ENCODE results near the gene HNMT.
A peak's percentile ranks its signal among the peaks of the same experiment; 100 is the strongest.
"Not testable (repeated sequence)": the region's sequence is repeated elsewhere in the genome, so short reads cannot be mapped to it uniquely, and the experiment has no call there.

The HNMT gene

GRCh38 chr2:138016351-138017087 is 52.2 kb downstream of the HNMT start:
- DNase-seq: no peak

DNA sequence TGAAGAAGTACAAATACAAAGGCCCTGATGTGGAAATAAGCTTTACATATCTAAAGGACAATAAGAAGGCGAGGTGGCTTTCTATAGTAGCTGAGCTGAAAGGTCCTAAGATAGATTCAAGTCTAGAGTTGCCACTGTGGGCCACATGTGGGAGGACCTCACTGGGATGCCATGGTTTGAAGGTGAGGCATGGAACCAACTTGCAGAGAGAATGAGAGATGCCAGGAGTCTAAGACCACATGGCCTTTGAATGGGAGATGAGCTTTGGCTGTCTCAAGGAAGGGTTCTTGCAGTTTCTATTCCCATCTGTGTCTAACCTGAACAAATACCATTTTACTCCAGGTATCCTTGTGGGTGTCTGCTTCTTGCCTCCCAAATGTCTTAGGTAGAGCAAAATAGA is 53.6 kb downstream of the HNMT start:
- no peak for DNase-seq

DNA sequence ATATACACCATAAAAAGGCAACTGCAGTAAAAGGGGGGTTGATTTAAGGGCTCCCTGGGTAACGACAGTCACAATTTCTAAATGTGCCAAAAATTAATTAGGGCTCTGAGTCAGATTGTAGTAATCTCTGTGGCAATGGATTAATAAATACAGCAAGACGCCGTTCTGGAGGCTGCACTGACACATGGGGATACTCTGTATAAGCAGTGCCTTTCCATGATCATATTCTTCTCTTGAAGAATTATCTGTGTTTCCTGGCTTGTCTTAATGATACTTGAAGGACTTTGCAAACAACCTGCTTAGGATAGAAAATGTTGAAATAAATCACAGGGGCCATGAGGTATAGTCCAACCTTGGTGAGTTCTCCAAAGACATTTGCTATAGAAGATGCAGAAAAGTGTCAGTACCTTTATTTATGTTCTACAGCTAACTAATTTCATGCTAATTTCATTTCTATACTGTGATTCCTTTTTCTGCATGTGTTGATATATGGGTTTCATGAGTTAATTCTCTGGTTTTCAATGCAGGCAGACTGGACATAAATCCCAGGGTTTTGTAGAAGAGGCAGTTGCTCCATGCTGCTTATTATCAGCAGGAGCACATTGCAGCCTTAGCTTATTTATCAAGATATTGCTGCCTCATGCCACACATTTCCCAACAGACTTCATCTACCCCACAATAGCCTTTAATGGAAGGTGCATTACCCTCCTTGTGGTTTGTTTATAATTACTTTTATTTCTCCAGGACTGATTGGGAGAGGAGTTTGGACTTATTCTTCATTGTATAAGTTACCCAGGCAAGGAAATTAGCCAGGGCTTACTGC is 54.8 kb downstream of the HNMT start:
- no peak for DNase-seq

DNA sequence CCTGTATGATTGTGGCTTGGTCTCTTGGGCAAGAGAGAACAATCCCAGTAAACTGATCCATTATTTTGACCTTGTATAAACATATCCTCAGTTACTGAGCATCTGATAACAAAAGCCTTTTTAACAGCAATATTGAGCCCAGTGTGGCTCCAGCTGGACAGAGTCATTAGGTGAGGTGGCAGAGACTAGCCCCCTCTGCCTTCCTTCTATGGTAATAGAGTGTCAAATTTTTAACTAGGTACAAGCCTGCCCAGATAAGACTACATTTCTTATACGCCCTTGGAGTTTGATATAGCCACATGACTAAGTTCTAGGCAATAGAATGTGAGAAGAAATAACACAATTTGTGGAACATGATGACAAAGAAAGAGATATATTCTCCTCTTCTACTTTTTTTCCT is 56.2 kb downstream of the HNMT start:
- DNase-seq: no peak

DNA sequence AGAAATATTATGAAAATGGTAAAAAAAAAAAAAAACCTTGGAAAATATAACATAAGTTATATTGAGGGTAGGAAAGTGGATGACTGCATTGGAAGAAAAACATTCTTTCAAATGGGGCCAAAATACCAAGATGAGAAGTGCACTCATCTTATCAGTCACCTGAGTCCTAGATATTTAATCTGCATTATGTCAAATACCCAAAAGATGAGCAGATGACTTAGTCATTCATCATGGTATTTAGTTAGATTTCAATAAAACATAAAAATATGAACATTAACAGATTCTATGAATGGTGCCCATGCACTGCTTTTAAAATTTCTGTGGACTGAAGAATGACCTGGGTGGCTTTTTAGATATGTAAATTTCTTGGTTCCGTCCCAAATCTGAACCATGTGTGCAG is 56.9 kb downstream of the HNMT start:
- DNase-seq: no peak

DNA sequence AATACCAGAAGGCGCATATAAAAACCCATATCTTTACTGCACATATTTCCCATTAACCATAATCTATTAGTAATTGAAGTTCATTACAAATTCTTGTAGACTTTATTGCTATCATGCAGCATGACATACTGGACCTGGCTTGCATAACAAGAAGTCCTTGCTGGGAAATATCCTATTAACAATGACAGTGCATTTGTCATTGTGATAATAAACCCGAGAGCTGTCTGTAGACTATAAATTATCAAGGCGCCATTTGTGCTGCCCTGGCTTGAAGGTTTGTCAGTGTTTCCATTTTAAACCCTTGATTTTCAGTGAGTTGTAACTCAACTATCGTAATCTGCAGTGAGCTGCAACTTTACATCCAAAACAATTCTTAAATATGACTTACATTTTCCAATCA is 59.0 kb downstream of the HNMT start:
- no peak for DNase-seq

DNA sequence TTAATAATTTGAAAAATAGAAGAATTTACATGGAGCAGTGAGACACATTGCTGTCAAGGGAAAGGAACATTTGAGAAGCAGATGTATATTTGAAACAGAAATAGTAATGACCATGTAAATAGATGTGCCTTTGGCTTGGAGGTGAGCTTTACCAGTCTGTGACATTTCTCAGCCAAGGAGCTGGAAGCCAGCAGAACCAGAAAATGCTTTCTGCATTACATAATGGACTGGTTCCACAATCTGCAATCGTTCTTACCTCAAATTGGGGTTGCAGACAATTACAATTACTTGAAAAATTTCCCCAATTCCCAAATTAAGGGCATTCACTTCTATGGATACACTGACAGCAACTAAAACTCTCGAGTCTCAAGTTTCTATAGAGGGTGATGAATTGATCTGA is 59.7 kb downstream of the HNMT start:
- DNase-seq: no peak

DNA sequence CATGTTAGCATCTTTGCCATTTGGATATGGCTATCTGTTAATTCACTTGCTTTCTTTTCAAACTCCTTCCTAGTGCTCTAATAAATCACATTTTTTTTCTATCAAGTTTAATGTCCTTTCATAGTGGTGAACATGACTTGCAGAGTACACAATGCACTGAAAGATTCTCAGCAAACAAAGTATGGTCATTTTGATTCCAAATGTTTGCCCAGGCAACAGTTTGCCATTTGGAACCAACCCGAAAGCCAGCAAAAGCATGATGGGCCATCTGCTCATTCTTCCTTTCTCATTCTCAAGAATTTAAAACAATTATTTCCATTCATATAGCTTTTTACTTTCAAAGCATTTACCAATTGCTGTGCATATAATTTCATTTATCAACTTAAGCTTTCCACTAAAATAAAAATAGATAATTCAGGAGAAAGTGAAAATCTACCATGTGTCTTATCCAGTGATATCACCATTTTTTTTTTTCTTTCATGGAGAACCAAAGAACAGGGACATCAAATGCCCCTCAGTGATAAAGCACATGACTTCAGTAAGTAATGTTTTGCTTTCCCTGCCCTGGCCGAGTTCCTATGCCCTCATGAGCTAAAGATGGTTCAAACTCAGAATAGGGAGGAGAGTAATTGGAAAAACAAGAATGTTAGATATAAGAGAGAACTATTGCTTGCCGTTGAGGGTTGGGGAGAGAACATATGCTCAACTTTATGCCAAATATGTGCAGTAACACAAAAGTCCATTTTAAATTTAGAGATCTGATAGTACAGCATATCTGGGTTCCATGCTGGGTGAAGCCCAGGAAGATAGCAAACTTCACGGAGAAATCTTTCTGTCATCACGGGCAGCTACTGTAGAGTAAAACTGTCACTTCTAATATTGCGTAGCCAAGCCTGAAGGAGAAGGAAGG is 62.1 kb downstream of the HNMT start:
- DNase-seq: no peak

DNA sequence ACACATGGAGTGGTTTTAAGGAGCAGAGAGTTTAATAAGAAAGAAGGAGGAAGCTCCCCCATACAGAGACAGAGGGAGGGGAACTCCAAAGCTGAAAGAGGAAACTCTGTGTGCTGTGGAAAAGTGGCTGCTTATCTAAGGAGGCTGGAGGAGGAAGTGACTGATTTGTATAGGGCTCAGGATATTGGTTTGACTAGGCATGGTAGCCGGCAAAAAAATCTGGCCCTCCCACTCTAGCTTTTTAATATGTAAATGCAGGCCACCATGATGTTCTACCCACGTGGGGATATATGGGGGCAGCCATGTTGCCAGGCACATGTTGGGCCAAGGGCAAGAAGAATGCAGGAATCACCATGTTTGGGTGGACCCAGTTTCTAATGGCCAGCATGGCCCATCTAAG is 64.3 kb downstream of the HNMT start:
- DNase-seq: no peak

- DNase-seq: no peak
Observed at GRCh38 chr2:138029276-138029675, 65.0 kb downstream of the HNMT start.

GRCh38 chr2:138030459-138030858 is 66.2 kb downstream of the HNMT start:
- no peak for DNase-seq

- no peak for DNase-seq
Observed at GRCh38 chr2:138032334-138032733, 68.1 kb downstream of the HNMT start.

DNA sequence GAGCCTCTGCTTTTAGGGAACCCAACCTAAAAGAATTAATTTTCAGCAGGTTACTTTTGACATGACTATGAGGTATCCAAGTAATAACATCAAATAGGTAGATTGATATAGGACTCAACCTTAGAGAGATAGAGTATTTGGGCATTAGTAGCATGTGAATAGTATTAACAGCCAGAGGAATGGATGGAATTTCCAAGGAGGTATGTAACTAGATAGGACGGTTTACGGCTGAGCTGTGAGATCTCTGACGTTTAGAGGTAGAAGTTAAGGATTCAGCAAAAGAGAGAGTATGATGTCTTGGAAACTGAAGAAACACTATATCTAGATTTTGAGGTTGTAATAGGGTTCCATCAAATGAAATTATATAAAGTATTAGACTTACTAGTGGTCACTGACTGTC is 70.3 kb downstream of the HNMT start:
- DNase-seq: no peak

- no peak for DNase-seq
Observed at GRCh38 chr2:138035608-138036217, 71.4 kb downstream of the HNMT start.

- no peak for DNase-seq
Observed at GRCh38 chr2:138036522-138036921, 72.2 kb downstream of the HNMT start.

DNA sequence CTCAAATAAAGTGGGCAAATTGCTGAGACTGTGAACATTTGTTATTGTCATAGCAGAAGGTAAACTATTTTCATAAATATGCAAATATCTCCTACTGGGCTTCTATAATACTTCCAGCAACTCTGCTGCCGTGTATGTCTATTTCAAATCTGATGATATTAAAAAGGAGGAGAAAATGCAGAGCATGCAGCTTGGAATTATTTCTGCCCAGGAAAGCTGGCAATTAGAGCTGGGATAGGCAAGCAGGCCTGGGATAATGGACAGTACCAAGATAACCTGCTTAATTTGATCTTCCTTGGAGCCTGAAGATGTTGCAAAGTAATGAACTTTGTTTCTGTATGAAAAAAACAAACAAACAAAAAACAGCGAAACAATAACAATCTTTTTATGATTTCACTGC is 72.8 kb downstream of the HNMT start:
- DNase-seq: no peak

DNA sequence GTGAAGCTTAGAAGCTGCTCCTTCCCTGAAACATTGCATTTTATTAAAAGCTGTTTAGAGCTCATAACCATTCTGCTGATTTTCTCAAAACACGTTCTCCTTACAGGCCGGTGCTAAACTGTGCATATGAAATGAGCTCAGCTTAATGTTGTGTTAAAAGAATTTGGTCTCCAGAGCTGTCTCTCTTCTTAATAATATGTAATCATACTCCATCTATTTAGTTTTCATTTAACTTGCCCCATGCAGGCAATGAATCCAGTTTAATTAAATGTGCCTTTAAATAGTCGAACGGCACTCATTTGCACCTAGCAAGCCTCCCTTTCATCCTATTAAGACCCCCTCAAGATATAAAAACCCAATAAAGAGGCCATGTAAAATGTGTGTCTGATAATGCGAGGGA is 76.3 kb downstream of the HNMT start:
- DNase-seq: no peak

DNA sequence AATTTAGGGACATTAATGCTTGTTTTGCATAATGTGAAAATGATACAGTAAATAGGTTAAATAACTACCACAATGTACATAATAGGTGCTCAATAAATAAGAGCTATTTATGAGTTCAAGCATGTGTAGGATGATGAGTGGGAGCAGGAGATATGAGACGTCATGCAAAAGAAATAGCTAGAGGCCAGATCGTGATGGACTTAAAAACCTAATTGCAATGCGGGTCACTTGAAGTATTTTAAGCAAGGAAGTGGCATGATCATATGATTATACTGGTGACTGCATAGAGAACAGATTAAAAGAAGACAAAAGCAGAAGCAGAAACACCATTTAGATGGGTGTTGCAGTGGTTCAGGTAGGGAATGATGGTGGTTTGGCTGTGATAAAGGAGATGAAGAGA is 78.0 kb downstream of the HNMT start:
- DNase-seq: no peak

DNA sequence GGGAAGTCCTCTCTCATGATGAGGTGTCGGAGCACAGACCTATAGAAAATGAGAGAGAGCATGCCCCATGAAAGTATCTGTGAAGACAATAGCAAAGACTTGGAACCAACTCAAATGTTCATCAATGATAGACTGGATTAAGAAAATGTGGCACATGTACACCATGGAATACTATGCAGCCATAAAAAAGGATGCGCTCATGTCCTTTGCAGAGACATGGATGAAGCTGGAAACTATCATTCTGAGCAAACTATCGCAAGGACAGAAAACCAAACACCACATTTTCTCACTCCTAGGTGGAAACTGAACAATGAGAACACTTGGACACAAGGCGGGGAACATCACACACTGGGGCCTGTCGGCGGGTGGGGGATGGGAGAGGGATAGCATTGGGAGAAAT is 79.3 kb downstream of the HNMT start:
- DNase-seq: not testable (repeated sequence)

- no peak for DNase-seq
Observed at GRCh38 chr2:138058427-138058826, 94.2 kb downstream of the HNMT start.

- DNase-seq: peak; percentile 41
Observed at GRCh38 chr2:138059487-138060300, 95.4 kb downstream of the HNMT start.

GRCh38 chr2:138060301-138060635 is 96.0 kb downstream of the HNMT start:
- DNase-seq: no peak

Data from NCI-H1417 treated with DMSO at 0.1 percent for 48 hours (cell line).